ENCODE data around the gene DTWD2. TPM values are rescaled to one million over a fixed set of nuclear protein-coding genes. Genes with fewer than 3 reads are reported as not detected.
"Not testable (repeated sequence)": the region's sequence is repeated elsewhere in the genome, so short reads cannot be mapped to it uniquely, and the experiment has no call there.

Gene DTWD2
- total RNA-seq, 1 donor from 2014 or later, result 13.0 TPM

- H3K4me3 ChIP-seq (ENCODE audit: low read length in 3 of 3); H3K9ac ChIP-seq (ENCODE audit: low read depth in 1 of 3, low read length in 3 of 3); H3K27me3 ChIP-seq (ENCODE audit: control insufficient read depth in 3 of 3, insufficient read depth in 3 of 3, low read length in 3 of 3); H3K36me3 ChIP-seq (ENCODE audit: control insufficient read depth in 3 of 3, insufficient read depth in 3 of 3, low read length in 3 of 3); H3K9me3 ChIP-seq (ENCODE audit: control insufficient read depth in 3 of 3, low read length in 3 of 3); H3K4me1 ChIP-seq (ENCODE audit: control insufficient read depth in 3 of 3, insufficient read depth in 3 of 3, low read length in 3 of 3); H3K27ac ChIP-seq (ENCODE audit: low read depth, low read length): not testable (repeated sequence)
Measured at GRCh38 chr5:118998861-118999260, 10.5 kb upstream of the DTWD2 start.

- H3K9me3 ChIP-seq (ENCODE audit: control insufficient read depth in 3 of 3, low read length in 3 of 3), result no peaks in the 10 kb centered on the region
- no peaks in the 10 kb centered on the region for H3K36me3 ChIP-seq (ENCODE audit: control insufficient read depth in 3 of 3, insufficient read depth in 3 of 3, low read length in 3 of 3)
- no peak overlapping the region for H3K27ac ChIP-seq (ENCODE audit: low read depth, low read length)
- no peaks in the 10 kb centered on the region for H3K27me3 ChIP-seq (ENCODE audit: control insufficient read depth in 3 of 3, insufficient read depth in 3 of 3, low read length in 3 of 3)
- H3K9ac ChIP-seq (ENCODE audit: low read depth in 1 of 3, low read length in 3 of 3), result no peak overlapping the region
- H3K4me1 ChIP-seq (ENCODE audit: control insufficient read depth in 3 of 3, insufficient read depth in 3 of 3, low read length in 3 of 3), result no peaks in the 10 kb centered on the region
- no peak overlapping the region for H3K4me3 ChIP-seq (ENCODE audit: low read length in 3 of 3)
Measured at GRCh38 chr5:118996098-118996497, 7.8 kb upstream of the DTWD2 start.

- Histone ChIP-seq H3K27ac (ENCODE audit: low read depth, low read length) (no peak overlapping the region), H3K4me1 (ENCODE audit: control insufficient read depth in 3 of 3, insufficient read depth in 3 of 3, low read length in 3 of 3) (no peaks in the 10 kb centered on the region), H3K9me3 (ENCODE audit: control insufficient read depth in 3 of 3, low read length in 3 of 3) (no peaks in the 10 kb centered on the region), H3K27me3 (ENCODE audit: control insufficient read depth in 3 of 3, insufficient read depth in 3 of 3, low read length in 3 of 3) (no peaks in the 10 kb centered on the region), H3K9ac (ENCODE audit: low read depth in 1 of 3, low read length in 3 of 3) (no peak overlapping the region), H3K4me3 (ENCODE audit: low read length in 3 of 3) (no peak overlapping the region), H3K36me3 (ENCODE audit: control insufficient read depth in 3 of 3, insufficient read depth in 3 of 3, low read length in 3 of 3) (no peaks in the 10 kb centered on the region)
Measured at GRCh38 chr5:118994595-118994994, 6.2 kb upstream of the DTWD2 start.

GRCh38 chr5:118993118-118993517 is 4.8 kb upstream of the DTWD2 start:
- not testable (repeated sequence) for H3K4me1 ChIP-seq (ENCODE audit: control insufficient read depth in 3 of 3, insufficient read depth in 3 of 3, low read length in 3 of 3); H3K27me3 ChIP-seq (ENCODE audit: control insufficient read depth in 3 of 3, insufficient read depth in 3 of 3, low read length in 3 of 3); H3K9me3 ChIP-seq (ENCODE audit: control insufficient read depth in 3 of 3, low read length in 3 of 3); H3K9ac ChIP-seq (ENCODE audit: low read depth in 1 of 3, low read length in 3 of 3); H3K4me3 ChIP-seq (ENCODE audit: low read length in 3 of 3); H3K27ac ChIP-seq (ENCODE audit: low read depth, low read length); H3K36me3 ChIP-seq (ENCODE audit: control insufficient read depth in 3 of 3, insufficient read depth in 3 of 3, low read length in 3 of 3)

GRCh38 chr5:118992055-118992454 is 3.7 kb upstream of the DTWD2 start:
- not testable (repeated sequence) for H3K36me3 ChIP-seq (ENCODE audit: control insufficient read depth in 3 of 3, insufficient read depth in 3 of 3, low read length in 3 of 3); H3K27ac ChIP-seq (ENCODE audit: low read depth, low read length); H3K27me3 ChIP-seq (ENCODE audit: control insufficient read depth in 3 of 3, insufficient read depth in 3 of 3, low read length in 3 of 3); H3K9ac ChIP-seq (ENCODE audit: low read depth in 1 of 3, low read length in 3 of 3); H3K9me3 ChIP-seq (ENCODE audit: control insufficient read depth in 3 of 3, low read length in 3 of 3); H3K4me3 ChIP-seq (ENCODE audit: low read length in 3 of 3)
- peaks cover 0 to 11% (median 4%) of the 10 kb centered on the region in 3 donors for H3K4me1 ChIP-seq (ENCODE audit: control insufficient read depth in 3 of 3, insufficient read depth in 3 of 3, low read length in 3 of 3)

GRCh38 chr5:118990582-118990981 is 2.2 kb upstream of the DTWD2 start:
- Histone ChIP-seq H3K36me3 (ENCODE audit: control insufficient read depth in 3 of 3, insufficient read depth in 3 of 3, low read length in 3 of 3) (no peaks in the 10 kb centered on the region), H3K27ac (ENCODE audit: low read depth, low read length) (no peak overlapping the region), H3K9ac (ENCODE audit: low read depth in 1 of 3, low read length in 3 of 3) (no peak overlapping the region), H3K27me3 (ENCODE audit: control insufficient read depth in 3 of 3, insufficient read depth in 3 of 3, low read length in 3 of 3) (no peaks in the 10 kb centered on the region), H3K4me3 (ENCODE audit: low read length in 3 of 3) (no peak overlapping the region), H3K4me1 (ENCODE audit: control insufficient read depth in 3 of 3, insufficient read depth in 3 of 3, low read length in 3 of 3) (peaks cover 0 to 11% (median 4%) of the 10 kb centered on the region in 3 donors), H3K9me3 (ENCODE audit: control insufficient read depth in 3 of 3, low read length in 3 of 3) (no peaks in the 10 kb centered on the region)

GRCh38 chr5:118989816-118990215 is 1.5 kb upstream of the DTWD2 start:
- no peak overlapping the region for H3K27ac ChIP-seq (ENCODE audit: low read depth, low read length)
- H3K27me3 ChIP-seq (ENCODE audit: control insufficient read depth in 3 of 3, insufficient read depth in 3 of 3, low read length in 3 of 3), result no peaks in the 10 kb centered on the region
- H3K36me3 ChIP-seq (ENCODE audit: control insufficient read depth in 3 of 3, insufficient read depth in 3 of 3, low read length in 3 of 3), result no peaks in the 10 kb centered on the region
- H3K9ac ChIP-seq (ENCODE audit: low read depth in 1 of 3, low read length in 3 of 3), result no peak overlapping the region
- H3K4me3 ChIP-seq (ENCODE audit: low read length in 3 of 3), result no peak overlapping the region
- no peaks in the 10 kb centered on the region for H3K9me3 ChIP-seq (ENCODE audit: control insufficient read depth in 3 of 3, low read length in 3 of 3)
- H3K4me1 ChIP-seq (ENCODE audit: control insufficient read depth in 3 of 3, insufficient read depth in 3 of 3, low read length in 3 of 3), result peaks cover 0 to 11% (median 4%) of the 10 kb centered on the region in 3 donors

- Histone ChIP-seq H3K9me3 (ENCODE audit: control insufficient read depth in 3 of 3, low read length in 3 of 3) (no peaks in the 10 kb centered on the region), H3K4me3 (ENCODE audit: low read length in 3 of 3) (peak overlapping the region; percentile 80 to 99 (median 90)), H3K4me1 (ENCODE audit: control insufficient read depth in 3 of 3, insufficient read depth in 3 of 3, low read length in 3 of 3) (peaks cover 0 to 11% (median 4%) of the 10 kb centered on the region in 3 donors), H3K27me3 (ENCODE audit: control insufficient read depth in 3 of 3, insufficient read depth in 3 of 3, low read length in 3 of 3) (no peaks in the 10 kb centered on the region), H3K27ac (ENCODE audit: low read depth, low read length) (peak overlapping the region; percentile 82), H3K36me3 (ENCODE audit: control insufficient read depth in 3 of 3, insufficient read depth in 3 of 3, low read length in 3 of 3) (no peaks in the 10 kb centered on the region), H3K9ac (ENCODE audit: low read depth in 1 of 3, low read length in 3 of 3) (peak overlapping the region; percentile 82 to 96 (median 93))
Measured at GRCh38 chr5:118988866-118989180, 476 bp upstream of the DTWD2 start.

- Histone ChIP-seq H3K27ac (ENCODE audit: low read depth, low read length) (no peak overlapping the region), H3K36me3 (ENCODE audit: control insufficient read depth in 3 of 3, insufficient read depth in 3 of 3, low read length in 3 of 3) (no peaks in the 10 kb centered on the region), H3K4me3 (ENCODE audit: low read length in 3 of 3) (no peak overlapping the region), H3K27me3 (ENCODE audit: control insufficient read depth in 3 of 3, insufficient read depth in 3 of 3, low read length in 3 of 3) (no peaks in the 10 kb centered on the region), H3K4me1 (ENCODE audit: control insufficient read depth in 3 of 3, insufficient read depth in 3 of 3, low read length in 3 of 3) (peaks cover 0 to 11% (median 4%) of the 10 kb centered on the region in 3 donors), H3K9me3 (ENCODE audit: control insufficient read depth in 3 of 3, low read length in 3 of 3) (no peaks in the 10 kb centered on the region), H3K9ac (ENCODE audit: low read depth in 1 of 3, low read length in 3 of 3) (no peak overlapping the region)
Measured at GRCh38 chr5:118984602-118985001, 3.7 kb downstream of the DTWD2 start.

GRCh38 chr5:118981783-118982182 is 6.6 kb downstream of the DTWD2 start:
- H3K9me3 ChIP-seq (ENCODE audit: control insufficient read depth in 3 of 3, low read length in 3 of 3), result no peaks in the 10 kb centered on the region
- no peaks in the 10 kb centered on the region for H3K4me1 ChIP-seq (ENCODE audit: control insufficient read depth in 3 of 3, insufficient read depth in 3 of 3, low read length in 3 of 3)
- H3K36me3 ChIP-seq (ENCODE audit: control insufficient read depth in 3 of 3, insufficient read depth in 3 of 3, low read length in 3 of 3), result no peaks in the 10 kb centered on the region
- no peak overlapping the region for H3K27ac ChIP-seq (ENCODE audit: low read depth, low read length)
- no peak overlapping the region for H3K4me3 ChIP-seq (ENCODE audit: low read length in 3 of 3)
- no peaks in the 10 kb centered on the region for H3K27me3 ChIP-seq (ENCODE audit: control insufficient read depth in 3 of 3, insufficient read depth in 3 of 3, low read length in 3 of 3)
- H3K9ac ChIP-seq (ENCODE audit: low read depth in 1 of 3, low read length in 3 of 3), result no peak overlapping the region

GRCh38 chr5:118980438-118980837 is 7.9 kb downstream of the DTWD2 start:
- H3K36me3 ChIP-seq (ENCODE audit: control insufficient read depth in 3 of 3, insufficient read depth in 3 of 3, low read length in 3 of 3), result no peaks in the 10 kb centered on the region
- no peaks in the 10 kb centered on the region for H3K4me1 ChIP-seq (ENCODE audit: control insufficient read depth in 3 of 3, insufficient read depth in 3 of 3, low read length in 3 of 3)
- H3K9ac ChIP-seq (ENCODE audit: low read depth in 1 of 3, low read length in 3 of 3), result no peak overlapping the region
- no peaks in the 10 kb centered on the region for H3K9me3 ChIP-seq (ENCODE audit: control insufficient read depth in 3 of 3, low read length in 3 of 3)
- H3K27me3 ChIP-seq (ENCODE audit: control insufficient read depth in 3 of 3, insufficient read depth in 3 of 3, low read length in 3 of 3), result no peaks in the 10 kb centered on the region
- H3K4me3 ChIP-seq (ENCODE audit: low read length in 3 of 3), result no peak overlapping the region
- no peak overlapping the region for H3K27ac ChIP-seq (ENCODE audit: low read depth, low read length)
